Osteocyte (in vitro differentiated cells): ENCODE results near the gene FTMT. TPM values are rescaled to one million over a fixed set of nuclear protein-coding genes. Genes with fewer than 3 reads are reported as not detected.

Experiments used
- DNase-seq: peaks from one replicate; pipeline ENCODE4 v3.0.0; 2021; ENCODE audit warnings: mixed read lengths; ENCODE audit not compliant: unreplicated experiment; ENCODE audit errors: extremely low spot score
- H3K27ac Mint-ChIP-seq: one replicate; pipeline ENCODE4 v1.8.0; 2021; ENCODE audit warnings: mild to moderate bottlenecking, mixed read lengths; ENCODE audit not compliant: unreplicated experiment
- H3K27me3 Mint-ChIP-seq: one replicate; pipeline ENCODE4 v1.8.0; 2021; ENCODE audit warnings: mixed read lengths; ENCODE audit not compliant: unreplicated experiment
- H3K36me3 Mint-ChIP-seq: one replicate; pipeline ENCODE4 v1.8.0; 2021; ENCODE audit warnings: mixed read lengths; ENCODE audit not compliant: unreplicated experiment
- H3K4me1 Mint-ChIP-seq: one replicate; pipeline ENCODE4 v1.8.0; 2021; ENCODE audit warnings: mixed read lengths; ENCODE audit not compliant: unreplicated experiment
- H3K4me3 Mint-ChIP-seq: one replicate; pipeline ENCODE4 v1.8.0; 2021; ENCODE audit warnings: mild to moderate bottlenecking, moderate library complexity, mixed read lengths; ENCODE audit not compliant: unreplicated experiment
- H3K9me3 Mint-ChIP-seq: one replicate; pipeline ENCODE4 v1.8.0; 2021; ENCODE audit warnings: mixed read lengths; ENCODE audit not compliant: unreplicated experiment
- total RNA-seq: library from RNA; stranded (reverse); gene quantifications from 2 replicates; pipeline ENCODE4 v1.2.1, GENCODE V29; 2021
- TF ChIP-seq, protein P1 (sequence below): fragments of 200-600 bp; sonication (generic); IDR thresholded peaks from 2 replicates; pipeline ENCODE4 v1.5.0; 2021; ENCODE audit warnings: antibody characterized with exemption, mild to moderate bottlenecking, moderate library complexity

Gene FTMT
- total RNA-seq, 1 donor from 2014 or later, result not detected

DNA sequence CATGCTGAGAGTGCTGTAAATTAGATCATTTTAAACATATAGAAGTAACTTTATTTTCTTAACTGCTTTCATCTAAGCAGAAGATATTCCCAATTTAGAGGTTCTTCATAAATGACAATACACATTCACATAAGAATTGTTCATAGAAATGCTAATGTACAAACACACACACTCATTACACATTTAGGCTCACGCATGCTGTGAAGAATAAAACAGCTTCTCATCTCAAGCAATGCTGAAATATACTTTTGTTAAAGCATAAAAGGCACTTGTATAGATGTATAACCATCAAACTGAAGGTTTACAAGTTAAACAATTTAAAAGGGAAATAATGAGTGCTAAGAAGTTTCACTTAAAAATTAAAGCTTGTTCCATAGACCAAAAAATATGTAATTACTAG is 18.1 kb upstream of the FTMT start:
- H3K4me3 Mint-ChIP-seq, result no peak overlapping the region
- no peak overlapping the region for H3K27ac Mint-ChIP-seq
- TF ChIP-seq, protein P1, sequence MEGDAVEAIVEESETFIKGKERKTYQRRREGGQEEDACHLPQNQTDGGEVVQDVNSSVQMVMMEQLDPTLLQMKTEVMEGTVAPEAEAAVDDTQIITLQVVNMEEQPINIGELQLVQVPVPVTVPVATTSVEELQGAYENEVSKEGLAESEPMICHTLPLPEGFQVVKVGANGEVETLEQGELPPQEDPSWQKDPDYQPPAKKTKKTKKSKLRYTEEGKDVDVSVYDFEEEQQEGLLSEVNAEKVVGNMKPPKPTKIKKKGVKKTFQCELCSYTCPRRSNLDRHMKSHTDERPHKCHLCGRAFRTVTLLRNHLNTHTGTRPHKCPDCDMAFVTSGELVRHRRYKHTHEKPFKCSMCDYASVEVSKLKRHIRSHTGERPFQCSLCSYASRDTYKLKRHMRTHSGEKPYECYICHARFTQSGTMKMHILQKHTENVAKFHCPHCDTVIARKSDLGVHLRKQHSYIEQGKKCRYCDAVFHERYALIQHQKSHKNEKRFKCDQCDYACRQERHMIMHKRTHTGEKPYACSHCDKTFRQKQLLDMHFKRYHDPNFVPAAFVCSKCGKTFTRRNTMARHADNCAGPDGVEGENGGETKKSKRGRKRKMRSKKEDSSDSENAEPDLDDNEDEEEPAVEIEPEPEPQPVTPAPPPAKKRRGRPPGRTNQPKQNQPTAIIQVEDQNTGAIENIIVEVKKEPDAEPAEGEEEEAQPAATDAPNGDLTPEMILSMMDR, result no peak
- no peaks in the 10 kb centered on the region for H3K36me3 Mint-ChIP-seq
- DNase-seq, result no peak
- peaks cover 2% of the 10 kb centered on the region for H3K27me3 Mint-ChIP-seq
- H3K4me1 Mint-ChIP-seq, result no peaks in the 10 kb centered on the region
- no peaks in the 10 kb centered on the region for H3K9me3 Mint-ChIP-seq

DNA sequence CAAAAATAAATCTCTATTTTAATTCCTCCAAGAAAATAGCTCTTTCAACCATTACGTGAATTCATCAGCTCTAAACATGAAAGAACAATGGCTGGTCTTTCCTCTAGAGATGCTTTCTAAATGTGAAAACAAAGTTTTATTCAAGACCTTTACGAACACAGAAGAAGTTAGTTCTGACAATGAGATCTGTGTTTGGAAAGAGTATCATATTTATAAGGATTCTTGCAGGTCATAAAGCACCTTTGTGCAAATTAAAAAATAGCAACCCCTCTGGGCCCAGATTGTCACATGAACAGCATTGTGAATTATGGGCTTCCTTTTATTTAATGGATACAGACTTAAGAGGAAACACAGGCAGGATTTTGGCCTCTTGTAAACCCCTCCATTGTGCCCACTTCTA is 17.7 kb upstream of the FTMT start:
- TF ChIP-seq, protein P1, result no peak
- Mint-ChIP-seq H3K36me3 (no peaks in the 10 kb centered on the region), H3K9me3 (no peaks in the 10 kb centered on the region), H3K4me3 (no peak overlapping the region), H3K27ac (no peak overlapping the region), H3K27me3 (peaks cover 2% of the 10 kb centered on the region), H3K4me1 (no peaks in the 10 kb centered on the region)
- no peak for DNase-seq

DNA sequence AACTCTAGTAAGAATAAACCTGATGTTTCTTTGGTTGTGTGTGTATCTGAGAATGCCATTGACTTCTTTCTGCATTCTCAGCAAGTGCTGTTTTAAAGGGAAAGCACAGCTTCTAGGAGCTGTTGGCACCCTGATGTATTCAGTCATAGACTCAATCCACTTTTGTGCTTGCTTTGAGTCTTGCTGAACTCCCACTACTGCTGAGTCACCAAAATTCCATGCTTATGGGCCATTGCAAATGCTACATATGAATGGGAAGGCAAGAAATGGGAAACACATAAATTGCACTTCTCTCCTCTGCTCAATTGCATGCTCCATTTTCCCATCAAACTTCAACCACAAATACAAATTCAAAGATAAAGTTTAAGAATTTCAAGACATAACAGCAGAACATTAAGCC is 9.8 kb upstream of the FTMT start:
- H3K36me3 Mint-ChIP-seq, result no peaks in the 10 kb centered on the region
- H3K4me1 Mint-ChIP-seq, result no peaks in the 10 kb centered on the region
- no peak overlapping the region for H3K4me3 Mint-ChIP-seq
- H3K9me3 Mint-ChIP-seq, result no peaks in the 10 kb centered on the region
- H3K27ac Mint-ChIP-seq, result no peak overlapping the region
- TF ChIP-seq, protein P1, result no peak
- no peak for DNase-seq
- peaks cover 7% of the 10 kb centered on the region for H3K27me3 Mint-ChIP-seq

DNA sequence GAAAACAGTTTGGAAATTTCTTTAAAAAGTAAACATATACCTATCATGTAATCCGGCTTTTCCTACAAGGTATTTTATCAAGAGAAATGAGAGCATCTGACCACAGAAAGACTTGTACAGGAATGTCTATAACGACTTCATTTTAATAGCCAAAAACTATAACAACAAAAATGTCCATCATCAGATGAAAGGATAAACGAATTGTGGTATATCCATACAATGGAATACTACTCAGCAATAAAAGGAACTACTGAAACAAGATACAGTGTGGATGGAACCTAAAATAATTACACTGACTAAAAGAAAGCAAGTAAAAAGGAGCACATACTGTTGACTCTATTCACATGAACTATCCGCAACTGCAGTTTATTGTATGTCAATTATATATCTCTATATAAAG is 1.4 kb upstream of the FTMT start:
- Mint-ChIP-seq H3K4me1 (no peaks in the 10 kb centered on the region), H3K4me3 (no peak overlapping the region), H3K36me3 (no peaks in the 10 kb centered on the region), H3K27me3 (peaks cover 5% of the 10 kb centered on the region), H3K27ac (no peak overlapping the region), H3K9me3 (peaks cover 6% of the 10 kb centered on the region)
- DNase-seq, result no peak
- TF ChIP-seq, protein P1, result no peak

DNA sequence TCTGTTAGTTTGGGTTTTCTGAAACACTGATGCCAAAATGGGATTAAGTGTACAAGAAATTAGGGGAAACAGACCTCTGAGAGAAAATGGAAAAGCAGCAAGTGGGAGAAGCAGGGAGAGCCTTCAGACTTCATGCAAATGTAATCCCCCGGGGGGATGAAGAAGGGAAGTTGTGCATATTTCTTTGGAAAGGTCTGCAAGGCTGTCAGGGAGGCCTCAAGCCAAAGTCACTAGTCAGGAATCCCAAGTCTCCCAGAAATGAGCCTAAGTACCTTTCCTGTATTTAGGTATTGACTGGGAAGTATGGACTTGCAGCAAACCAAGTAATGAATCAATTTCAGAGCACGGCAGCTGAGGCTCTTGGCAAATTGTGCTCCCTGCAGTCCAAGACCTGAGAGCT is 2.2 kb downstream of the FTMT start:
- H3K27me3 Mint-ChIP-seq, result peaks cover 5% of the 10 kb centered on the region
- no peaks in the 10 kb centered on the region for H3K36me3 Mint-ChIP-seq
- peaks cover 6% of the 10 kb centered on the region for H3K9me3 Mint-ChIP-seq
- no peak for DNase-seq
- TF ChIP-seq, protein P1, result no peak
- H3K4me3 Mint-ChIP-seq, result no peak overlapping the region
- H3K27ac Mint-ChIP-seq, result no peak overlapping the region
- no peaks in the 10 kb centered on the region for H3K4me1 Mint-ChIP-seq
